ENCODE data around the gene DPYSL4.

Gene DPYSL4

DNA sequence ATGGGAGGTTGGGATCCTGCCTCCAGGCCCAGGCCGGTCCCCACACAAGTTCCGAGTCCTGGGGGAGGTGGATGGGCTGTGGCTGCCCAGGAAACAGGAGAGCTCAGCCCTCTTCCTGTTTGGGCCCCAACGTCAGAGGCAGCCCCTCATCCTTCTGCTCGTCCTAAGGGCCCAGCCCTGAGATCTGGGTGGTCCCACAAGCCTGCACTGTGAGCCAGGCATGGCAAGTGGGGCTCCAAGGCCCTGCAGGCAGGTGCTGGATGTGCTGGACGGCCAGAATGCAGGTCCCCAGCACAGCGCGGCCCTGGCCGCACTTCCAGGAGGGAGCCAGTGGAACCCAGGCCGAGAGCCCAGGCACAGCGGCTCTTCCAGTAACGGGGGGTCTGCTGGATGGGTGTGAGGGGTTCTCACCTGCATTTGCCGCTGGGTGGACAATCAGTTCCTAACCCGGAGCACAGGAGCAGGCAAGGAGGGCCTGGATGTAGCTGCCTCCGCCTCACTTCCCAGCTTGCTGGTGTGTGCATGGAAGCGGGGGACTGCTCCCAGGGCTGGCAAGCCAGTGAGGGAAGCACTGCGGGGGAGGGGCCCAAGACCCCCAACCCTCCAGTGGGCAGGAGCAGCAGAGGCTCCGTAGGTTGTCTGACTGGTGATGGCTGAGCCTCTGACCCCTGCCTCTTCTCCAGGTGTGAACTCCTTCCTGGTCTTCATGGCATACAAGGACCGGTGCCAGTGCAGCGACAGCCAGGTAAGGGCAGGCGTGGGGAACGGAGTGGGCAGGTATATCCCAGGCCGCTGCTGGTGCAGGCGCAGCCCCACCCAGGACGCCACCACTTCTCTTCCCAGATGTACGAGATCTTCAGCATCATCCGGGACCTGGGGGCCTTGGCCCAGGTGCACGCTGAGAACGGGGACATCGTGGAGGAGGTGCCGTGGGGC lies 9.7 kb downstream of the DPYSL4 start:
- no peak for DNase-seq (ENCODE audit: low read depth)

DNA sequence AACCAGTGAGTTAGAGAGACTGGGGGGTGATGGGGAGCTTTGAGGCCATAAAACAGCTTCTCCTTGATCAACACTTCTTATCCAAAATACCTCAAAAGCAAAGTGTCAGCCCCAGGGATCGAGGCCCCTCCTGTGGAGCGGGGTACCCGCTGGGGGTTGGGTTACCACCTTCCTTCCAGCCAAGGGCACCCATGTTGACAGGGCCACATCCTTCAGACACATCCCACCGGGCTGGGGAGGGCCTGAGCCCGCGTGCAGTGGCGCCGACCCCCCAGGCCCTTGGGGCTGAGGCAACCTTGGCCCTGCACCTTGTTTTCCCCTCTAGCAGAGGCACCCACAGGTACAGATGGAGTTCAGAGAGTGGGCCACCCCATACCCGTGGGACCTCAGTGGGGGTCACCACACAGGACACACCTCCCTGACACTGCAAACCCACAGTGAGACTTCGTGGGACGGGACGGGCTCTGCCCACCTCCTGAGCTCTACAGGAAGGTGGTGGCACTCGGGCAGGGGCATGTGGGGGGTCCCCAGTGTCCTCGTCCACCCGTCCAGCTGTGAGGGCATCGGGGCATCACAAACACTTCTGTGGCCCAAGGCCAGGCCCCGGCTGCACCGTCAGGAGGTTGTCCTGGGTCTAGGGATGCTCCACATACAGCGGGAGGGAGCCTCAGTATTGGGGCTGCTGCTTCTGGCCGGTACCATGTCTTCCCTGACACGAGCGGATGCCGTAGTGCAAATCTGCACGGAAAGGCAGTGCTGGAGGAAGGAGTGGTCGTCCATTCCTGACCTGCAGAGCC lies 10.7 kb downstream of the DPYSL4 start:
- DNase-seq (ENCODE audit: low read depth) = no peak

DNA sequence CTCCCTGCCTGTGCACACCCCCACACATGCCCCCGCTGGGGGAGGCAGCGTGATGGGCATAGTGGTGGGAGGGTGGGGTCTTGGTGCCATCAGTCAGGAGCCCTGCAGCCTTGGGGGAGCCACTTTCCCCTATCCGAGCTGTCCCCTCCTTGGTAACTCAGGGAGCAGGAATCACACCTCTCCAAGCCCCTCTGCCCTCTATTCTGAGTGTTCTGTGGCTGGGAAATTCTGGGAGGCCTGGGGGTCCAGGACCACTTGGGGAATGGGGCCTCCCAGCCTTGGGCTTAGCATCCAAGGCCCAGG lies 11.3 kb downstream of the DPYSL4 start:
- no peak for DNase-seq (ENCODE audit: low read depth)

DNA sequence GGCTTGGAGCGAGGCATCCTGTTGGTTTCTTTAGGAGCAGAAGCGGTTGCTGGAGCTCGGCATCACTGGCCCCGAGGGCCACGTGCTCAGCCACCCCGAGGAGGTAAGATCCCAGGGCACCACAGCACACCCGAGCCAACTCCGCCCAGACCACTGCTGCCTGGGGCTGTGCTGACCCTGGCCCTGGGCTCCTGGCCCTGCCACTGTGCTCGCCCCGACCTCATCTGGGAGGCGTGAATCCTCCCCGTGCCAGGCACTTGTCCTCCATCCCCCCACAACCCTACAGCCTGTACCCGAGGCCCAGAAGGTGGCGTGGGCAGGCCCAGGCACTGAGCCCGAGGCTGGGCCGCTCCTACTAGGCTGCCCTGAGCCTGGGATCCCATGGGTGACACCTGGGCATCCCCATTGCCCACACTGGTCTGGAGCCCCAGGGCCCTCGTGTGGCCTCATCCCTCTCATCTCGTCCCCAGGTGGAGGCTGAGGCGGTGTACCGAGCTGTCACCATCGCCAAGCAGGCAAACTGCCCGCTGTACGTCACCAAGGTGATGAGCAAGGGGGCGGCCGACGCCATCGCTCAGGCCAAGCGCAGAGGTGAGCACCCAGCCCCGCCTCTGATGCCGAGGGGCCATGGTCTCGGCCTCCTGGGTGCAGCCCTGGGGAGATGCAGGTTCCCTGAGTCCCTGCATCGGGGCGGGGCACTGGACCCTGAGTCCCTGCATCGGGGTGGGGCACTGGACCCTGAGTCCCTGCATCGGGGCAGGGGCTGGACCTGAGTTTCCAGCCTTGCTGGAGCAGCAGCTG lies 11.8 kb downstream of the DPYSL4 start:
- DNase-seq (ENCODE audit: low read depth) = no peak

DNA sequence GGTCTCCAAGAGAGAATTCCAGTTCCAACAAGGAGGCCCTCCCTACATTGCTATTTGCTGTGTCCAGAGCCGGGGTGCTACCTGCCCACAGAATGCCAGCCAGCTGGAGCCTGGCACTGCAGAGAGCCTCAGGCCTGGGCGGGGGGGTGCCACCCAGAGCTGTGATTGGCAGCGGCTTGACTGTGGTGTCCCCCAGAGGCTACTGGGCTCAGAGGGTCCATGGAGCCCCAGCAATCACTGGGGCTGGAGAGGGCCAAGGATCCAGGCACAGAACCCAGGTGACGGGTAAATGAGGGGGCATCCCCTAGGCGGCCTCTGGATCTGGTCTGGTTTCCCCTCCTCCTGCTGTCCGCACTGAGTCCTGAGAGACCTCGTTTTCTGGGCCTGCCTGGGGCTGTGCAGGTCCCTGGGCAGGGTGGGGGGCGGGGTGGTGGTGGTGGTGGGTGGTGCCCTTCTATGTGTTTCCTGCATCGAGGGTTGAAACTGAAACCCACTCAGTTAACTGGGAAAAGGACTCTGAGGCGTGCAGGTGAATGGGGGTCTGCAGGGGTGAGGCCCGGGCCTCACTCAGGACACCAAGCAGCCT lies 12.6 kb downstream of the DPYSL4 start:
- DNase-seq (ENCODE audit: low read depth) = no peak

DNA sequence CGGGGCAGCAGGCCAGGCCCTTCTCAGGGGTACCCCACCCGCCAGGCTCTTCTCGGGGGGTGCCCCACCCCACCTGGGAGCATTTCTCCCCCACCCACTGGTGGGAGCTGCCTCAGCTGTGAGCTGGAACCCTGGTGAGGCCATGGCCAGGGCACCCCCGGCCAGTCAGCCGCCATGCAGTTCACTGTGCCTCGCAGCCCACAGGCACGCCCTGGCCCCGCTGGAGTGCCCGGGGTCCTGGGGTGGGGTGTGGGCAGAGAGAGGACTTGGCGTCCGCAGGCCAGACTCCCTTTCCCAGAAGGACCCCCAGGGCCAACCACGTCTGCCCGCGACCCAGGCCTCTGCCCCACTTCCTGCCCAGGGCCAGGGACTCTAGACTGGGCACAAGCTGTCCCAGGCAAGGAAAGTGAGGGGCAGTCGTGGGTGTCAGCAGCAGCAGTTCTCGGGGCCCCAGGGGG lies 13.1 kb downstream of the DPYSL4 start:
- no peak for DNase-seq (ENCODE audit: low read depth)

DNA sequence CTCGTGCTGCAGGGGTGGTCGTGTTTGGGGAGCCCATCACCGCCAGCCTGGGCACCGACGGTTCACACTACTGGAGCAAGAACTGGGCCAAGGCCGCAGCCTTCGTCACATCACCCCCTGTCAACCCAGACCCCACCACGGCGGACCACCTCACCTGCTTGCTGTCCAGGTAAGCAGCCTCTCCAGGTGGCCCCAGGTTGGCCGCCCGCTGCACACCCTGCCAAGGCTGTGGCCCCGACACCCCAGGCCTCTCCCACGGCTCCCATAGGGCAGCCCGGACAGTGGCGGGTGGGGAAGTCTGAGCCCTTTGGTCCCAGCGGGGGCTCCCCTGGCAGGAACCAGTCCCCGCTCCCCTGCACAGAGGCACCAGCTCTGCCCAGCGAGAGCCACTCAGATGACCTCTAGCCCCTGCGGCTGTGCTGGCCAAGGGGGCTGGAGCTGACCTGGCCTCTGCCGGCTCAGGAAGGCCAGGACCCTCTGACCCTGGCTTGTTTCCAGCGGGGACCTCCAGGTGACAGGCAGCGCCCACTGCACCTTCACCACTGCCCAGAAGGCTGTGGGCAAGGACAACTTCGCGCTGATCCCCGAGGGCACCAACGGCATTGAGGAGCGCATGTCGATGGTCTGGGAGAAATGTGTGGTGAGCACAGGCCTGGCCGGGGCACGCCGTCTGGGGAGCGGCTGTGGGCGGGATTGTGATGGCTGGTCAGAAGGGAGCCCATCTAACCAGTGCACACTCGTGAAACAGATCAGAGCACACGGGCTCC lies 13.8 kb downstream of the DPYSL4 start:
- no peak for DNase-seq (ENCODE audit: low read depth)

DNA sequence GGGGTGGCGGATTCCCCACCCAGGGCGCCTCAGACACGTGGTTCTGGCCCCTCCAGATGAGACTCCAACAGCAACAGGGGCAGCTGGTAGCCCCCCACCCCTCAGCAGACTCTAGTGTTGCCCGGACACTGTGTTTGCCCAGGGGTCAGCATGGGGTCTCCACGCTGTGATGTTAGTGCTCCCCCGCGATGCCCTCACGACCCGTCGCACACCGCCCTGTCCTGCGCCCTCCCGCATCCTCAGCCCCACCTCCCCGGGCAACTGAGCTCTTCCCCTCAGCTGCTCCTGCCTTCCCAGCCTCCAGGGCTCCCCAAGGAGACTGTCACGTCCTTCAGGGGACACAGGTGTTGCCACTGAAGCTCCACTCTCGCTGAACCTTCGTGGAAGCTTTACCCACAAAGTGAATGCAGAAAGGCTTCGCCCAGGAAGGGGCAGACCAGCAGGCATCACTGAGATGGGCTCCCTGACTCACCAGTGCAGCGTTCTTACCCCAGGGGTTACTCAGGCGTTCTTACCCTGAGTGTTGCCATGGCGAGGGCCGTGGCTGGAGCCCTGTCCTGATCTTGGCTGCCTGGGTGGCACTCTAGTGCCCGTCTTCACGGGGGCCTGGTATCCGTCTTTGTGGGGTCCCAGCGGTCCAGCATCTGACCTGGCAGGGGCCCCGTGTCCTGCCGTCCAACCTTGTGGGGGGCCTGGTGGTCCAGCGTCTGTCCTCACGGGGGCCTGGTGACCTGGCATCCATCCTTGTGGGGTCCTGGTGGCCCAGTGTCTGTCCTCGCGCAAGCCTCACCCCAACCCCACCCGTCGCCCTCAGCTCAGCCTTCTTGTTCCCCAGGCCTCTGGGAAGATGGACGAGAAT lies 14.6 kb downstream of the DPYSL4 start:
- DNase-seq (ENCODE audit: low read depth) = no peak

DNA sequence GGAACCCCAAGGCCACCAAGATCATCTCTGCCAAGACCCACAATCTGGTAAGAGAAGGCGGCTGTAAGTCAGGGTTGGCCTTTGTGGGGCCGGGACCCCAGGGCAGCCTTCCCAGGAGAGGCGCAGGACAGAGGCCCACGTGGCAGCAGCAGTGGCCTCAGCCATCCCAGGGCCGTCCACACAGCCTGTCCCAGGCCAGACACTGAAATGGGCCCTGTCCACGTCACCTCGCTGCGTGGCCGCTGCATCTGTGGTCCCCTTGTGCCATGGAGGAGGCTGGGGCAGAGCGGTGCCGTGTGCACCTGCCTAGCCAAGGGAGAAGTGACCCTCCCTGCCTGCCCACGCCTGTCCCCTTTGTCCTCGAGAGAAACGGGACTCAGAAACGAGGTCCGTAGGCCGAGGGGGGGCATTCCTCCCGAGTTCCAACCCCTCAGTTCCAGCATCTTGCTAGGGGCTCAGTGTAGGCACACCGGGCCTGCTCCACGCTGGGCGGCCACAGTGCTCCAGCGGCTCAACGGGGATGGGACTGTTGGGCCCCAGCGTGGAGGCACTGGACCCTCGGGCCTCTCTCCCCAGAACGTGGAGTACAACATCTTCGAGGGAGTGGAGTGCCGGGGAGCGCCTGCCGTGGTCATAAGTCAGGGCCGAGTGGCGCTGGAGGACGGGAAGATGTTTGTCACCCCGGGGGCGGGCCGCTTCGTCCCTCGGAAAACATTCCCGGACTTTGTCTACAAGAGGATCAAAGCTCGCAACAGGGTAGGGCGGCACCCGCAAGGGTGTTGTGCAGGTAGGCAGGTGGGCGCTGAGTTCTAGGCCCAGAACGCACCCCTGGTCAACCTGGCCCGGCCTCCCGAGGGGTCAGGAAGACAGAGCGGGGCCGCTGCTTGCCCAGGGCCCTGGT lies 15.6 kb downstream of the DPYSL4 start:
- no peak for DNase-seq (ENCODE audit: low read depth)

DNA sequence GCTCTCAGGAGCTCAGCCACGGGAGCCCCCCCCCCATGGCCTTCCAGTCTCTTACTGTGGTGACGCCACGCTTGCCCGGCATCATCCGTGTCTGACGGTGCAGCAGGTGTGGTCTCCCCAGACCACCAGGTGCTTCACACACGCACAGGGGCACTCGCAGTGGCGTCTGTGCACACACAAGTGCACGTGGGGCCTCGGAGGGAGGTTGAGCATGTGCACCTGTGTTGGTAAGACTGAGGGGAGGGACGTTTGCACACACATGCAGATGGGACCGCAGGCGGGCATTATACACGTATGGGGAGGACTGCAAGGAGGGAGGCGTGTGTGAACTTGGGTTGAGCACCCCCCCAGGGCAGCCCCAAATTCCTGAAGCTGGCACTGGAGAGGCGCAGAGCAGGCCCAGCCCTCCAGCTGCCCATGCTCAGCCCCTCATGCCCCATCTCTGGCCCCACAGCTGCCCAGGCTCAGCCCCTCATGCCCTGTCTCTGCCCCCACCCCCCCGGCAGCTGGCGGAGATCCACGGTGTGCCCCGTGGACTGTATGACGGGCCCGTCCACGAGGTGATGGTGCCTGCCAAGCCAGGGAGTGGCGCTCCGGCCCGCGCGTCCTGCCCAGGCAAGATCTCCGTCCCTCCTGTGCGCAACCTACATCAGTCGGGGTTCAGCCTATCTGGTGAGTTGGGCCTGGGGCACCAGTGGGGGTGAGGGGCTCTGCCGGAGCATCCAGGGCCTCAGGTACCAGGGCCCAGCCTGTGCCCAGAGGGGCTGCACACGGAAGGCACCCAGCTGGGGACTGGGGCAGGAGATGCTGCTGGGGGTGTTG lies 16.7 kb downstream of the DPYSL4 start:
- DNase-seq (ENCODE audit: low read depth) = no peak

DNA sequence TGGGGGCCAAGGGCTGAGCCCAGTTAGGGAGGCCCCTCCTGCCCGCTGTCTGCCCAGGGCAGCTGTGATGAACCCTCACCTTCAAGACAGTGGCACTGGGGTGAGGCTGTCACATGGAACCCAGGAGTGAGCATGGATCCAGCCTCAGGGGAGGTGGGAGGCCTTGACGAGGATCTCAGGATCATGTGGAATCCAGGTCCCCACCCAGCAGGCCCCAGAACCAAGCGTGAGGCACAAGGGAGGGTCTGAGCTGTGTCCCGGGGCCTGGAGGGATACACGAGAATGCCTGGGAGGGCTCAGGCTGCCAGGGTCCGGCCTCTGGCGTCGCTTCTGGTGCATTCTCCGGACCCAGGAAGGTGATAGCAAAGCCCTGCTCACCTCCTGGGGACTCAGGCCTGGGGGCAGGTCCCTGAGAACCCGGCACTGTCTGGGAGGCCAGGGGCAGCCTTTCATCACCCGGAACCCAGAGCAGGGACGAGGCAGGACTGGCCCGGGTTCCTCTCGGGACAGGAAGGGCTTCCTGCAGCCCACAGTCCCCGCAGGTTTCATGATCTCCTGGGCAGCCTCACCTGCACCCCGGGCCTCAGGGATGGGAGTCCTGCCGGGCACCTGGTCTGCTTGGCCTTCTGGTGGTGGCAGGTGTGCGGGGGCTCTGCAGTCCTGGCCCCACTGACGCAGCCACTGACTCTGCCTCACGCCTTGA lies 17.5 kb downstream of the DPYSL4 start:
- no peak for DNase-seq (ENCODE audit: low read depth)

DNA sequence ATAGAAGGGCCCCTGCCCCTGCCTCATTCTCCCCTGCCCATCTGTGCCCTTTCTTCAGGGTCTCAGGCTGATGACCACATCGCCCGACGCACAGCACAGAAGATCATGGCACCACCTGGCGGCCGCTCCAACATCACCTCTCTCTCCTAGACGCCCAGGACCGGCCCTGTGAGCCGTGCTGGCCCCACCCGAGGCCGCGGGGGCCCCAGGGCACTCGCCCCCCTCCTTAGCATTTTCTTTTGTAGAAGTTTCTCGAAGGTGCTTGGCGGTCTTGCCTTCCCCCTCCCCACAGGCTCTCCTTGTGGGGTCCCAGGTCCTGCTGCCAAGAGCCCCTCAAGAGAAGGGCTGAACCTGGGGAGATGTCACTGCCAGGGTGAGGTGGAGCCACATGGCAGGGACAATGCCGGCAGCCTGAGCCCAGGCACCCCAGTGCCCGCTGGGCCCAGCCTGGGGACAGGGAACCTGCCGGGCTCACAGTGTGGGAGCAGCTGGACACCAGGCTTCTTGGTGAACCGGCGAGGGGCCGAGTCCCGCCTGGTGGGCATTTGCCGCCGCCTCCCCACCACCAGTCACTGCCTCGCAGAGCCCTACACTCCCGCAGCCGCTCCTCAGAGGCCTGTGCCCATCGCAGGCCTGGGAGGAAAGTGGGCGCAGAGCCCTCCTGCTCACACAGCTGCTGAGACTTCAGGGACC lies 18.2 kb downstream of the DPYSL4 start:
- DNase-seq (ENCODE audit: low read depth) = no peak

DNA sequence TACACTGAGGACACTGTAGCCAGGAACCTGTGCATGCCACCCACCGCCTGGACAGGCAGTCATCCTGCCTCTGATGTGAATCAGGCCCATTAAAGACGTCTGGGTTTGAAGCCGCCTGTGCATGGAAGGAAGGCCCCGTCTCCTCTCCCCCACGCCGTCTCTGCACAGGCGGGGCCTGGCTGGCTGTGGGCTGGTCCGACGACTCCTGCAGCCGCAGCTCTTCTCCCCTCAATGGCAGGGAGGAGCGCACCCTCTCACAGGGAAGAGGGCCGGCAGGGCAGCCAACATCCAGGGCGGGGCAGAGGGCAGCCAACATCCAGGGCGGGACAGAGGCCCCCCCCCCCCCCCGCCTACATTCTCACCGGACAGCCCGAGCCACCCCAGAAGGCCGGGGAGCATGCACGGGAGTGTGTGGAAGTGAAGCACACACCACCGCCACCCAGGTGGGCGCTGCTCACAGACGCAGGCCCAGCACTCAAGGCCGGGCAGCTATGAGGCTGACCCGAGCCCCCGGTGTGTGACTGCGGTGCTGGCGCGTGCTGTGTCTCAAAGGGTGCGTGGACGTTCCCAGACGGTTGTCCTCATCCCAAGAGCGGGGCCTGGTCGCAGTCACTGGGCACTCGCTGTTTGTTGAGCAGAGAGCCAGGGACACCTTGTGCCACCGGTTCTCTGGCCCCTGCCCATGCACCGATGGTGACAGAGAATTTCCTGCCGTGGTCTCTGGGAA lies 19.1 kb downstream of the DPYSL4 start:
- no peak for DNase-seq (ENCODE audit: low read depth)

DNA sequence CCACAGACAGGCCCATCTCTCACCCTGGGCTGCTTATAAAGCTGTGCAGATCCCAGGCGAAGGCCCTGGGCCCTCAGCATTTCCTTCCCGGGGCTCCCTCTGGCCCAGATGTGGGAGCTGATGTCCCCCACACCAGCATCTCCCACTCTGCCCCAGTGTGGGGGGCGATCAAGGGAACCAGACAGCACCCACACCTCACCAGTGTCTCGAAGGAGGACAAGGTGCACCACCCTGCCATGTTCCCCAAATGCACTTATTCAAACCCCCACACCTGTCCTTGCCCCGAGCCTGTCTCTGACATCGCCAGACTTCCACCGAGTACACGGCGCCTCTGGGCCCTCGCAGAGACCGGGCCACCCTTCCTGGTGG lies 19.6 kb downstream of the DPYSL4 start:
- DNase-seq (ENCODE audit: low read depth) = no peak

DNA sequence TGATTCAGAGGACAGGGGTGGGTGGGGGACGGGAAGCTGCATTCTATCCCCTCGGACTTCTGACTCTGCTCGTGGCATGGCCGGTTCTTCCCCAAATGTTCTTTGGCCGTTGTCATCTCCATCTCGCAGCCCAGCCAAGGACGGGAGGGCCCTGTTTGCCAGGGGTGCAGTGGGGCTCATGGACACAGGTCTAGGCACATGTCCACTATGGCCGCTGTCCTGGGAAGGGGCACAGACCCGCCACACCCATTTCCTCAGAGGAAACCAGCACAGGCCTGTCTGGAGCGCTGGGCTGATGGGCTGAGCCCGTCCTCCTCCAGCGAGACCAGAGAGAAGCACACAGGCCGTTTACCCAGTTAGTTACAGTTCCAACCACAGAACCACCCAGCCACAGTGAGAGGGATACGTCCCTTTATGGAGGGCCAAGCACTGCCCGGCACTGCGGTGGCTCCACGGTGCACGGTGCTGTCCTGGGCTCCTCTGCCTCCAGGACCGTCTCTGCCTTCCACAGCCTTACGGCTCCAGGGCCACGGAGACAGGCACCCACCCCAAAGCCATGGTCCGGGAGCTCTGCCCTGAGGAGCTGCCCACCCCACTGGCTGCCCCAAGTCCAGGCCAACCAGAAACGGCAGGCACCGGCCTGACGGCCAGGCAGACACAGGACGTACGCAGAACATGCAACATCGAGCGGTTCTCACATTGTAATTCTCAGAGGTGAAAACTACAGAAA lies 20.2 kb downstream of the DPYSL4 start:
- DNase-seq (ENCODE audit: low read depth) = no peak
